HG02938 (cell line): Measurements from ENCODE around the gene MIGA2.
"Not testable (repeated sequence)": the region's sequence is repeated elsewhere in the genome, so short reads cannot be mapped to it uniquely, and the experiment has no call there.

Experiments
- ATAC-seq: cut with Tn5 transposase; IDR thresholded peaks from one replicate; pipeline ENCODE4 v1.9.1; 2021; ENCODE audit warnings: mild to moderate bottlenecking, moderate library complexity; ENCODE audit not compliant: unreplicated experiment

MIGA2 gene

DNA sequence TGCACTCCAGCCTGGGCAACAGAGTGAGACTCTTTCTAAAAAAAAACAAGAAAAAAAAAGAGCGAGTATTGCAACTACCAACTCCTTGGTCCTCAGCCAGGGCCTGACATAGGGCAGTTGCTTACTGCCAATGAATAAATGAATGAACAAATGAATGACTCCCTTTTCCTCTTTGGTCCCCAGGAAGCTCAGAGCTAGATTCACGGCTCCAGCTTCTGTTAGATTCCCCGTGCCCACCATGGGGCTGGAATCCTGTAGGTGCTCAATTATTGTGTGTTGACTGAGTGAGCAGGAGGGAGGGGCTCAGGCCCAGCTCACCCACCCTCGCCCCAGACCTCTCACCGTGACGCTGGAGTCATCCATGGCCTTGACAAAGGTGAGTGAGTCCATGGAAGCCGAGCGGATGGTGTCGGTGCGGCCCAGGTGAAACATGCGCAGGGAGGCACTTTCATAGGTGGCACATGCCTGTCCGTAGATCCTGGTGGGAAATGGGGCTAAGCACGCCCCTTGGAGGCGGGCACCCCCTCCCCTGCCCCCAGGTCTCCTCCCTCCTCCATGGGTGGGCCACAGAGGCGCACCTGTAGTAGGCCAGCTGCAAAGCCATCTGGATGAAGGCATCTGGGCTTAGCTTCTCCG, 61.4 kb downstream of the MIGA2 start:
- no peak for ATAC-seq

DNA sequence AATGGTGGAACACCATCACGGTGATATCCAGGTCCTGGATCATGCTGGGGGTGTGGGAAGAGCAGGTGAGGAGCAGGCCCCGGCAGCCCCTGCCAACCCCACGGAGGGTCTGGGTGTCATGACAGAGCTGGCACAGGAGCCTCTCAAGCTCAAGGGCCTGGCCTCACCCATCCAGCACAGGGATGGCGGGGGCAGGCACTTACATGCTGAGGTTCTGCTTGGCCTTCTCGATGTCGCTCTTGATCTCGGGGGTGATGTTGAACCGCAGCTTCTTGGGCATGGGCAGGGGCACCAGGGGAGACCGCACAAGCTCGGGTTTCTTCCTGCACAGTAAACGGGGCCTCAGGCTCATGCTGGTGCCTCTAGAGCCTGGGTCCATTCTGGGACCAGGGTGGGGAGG, 61.9 kb downstream of the MIGA2 start:
- no peak for ATAC-seq

DNA sequence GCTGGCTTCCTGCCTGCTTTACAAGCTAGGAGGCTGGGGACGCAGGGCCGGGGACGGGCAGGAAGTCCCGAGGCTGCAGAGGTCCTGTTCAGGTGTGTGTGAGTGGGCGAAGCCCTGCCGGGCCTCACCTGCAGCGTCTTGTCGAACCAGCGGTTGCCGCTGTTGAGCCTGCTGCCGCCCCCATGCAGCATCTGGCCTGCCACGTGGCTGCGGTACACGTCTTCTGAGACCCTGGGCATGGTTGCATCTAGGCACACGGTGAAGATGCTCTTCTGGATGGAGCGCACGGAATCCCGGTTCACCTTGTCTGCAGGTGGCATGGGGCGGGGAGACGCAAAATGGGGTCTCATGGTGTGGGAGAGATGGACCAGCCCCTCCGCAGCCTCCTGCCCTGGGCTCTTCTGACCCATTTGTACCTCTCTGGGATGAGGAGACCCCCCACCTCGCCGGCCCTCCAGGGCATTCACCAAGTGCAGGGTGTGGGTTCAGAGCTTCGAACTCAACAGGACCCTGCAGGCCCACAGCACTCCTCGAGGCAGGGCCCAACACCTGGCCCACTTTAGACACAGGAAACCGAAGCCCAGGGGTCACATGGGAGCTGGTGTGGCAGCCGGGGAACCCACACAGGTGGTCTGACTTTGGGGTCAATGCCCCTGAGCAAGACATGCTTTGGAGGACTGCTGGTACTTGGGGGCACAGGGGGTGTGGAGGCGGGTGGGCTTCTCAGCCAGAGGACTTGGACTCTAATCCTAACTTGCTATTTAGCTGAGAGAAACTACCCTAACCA, 64.2 kb downstream of the MIGA2 start:
- no peak for ATAC-seq

DNA sequence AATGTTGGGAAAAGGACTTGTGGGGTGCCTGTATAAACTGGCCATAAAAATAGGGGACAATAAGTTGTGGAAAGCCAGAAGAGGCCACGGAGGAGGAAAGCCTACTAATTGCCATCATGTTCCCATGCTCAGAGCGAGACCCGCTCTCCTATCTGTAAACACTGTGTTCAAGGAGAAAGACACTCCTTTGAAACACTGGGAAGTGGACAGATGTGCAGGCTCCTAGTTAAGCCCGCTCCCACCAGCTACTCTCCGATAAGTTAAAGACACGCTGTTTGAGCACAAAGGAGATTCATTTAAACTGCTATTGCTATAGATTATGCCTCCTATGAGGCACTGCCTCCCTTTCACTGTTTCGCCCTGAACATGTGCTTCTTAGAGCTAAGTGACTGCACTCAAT, 64.9 kb downstream of the MIGA2 start:
- ATAC-seq: no peak

DNA sequence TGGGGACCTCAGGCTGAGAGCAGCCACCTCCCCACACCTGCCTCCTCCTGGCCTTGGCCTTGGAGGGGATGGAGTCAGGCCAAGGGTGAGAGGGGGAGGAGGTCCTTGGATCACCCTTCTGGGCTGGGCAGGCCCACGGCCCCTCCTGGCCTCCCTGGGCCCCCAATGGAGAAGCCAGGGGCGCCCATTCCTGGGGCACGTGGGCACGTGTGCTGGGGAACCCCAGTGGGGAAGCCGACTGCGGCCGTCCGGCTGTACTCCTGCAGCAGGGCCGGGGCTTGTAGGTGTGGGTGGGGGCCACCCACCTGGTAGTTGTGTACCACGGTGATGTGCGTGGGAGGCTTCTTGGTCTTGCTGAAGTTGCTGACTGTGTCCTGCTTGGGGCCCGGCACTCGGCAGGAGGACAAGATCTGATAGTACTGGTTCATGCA, 65.7 kb downstream of the MIGA2 start:
- ATAC-seq: no peak

DNA sequence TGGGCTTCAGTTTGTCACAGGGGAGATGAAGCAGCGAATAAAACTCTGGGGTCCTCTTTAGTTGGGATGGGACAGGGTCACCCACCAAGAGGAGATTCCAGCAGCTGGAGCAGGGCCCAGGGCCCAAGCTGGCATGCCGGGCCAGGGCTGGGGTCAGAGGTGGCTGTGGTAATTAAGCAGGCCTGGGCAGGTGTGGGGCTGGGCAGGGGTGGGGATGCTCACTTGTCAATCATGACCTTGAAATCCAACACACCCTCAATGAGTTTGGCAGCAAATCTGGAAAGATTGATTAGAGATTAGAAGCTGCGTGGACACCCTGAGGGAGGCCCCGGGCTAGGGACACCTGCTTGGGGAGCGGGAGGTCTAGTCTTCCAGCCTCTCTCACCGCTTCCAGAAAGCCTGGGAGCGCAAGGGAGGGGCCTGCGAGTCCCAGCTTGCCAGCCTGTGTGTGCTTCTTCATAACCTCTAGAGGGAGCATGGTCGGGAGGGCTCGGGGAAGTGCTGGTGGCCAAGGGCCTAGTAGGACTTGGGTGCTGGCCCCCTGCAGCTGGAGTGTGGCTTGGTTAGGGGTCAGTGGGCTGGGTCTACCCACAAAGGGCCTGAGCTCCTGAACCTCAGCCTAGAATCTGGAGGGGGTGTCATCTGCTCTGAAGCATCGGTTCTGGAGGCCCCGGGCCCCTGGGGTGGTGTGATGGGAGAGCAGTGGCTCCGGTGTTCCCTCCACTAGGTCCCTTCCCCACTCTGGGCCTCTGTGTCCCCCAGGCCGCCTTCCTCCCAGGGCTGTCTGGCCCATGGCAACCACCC, 66.6 kb downstream of the MIGA2 start:
- ATAC-seq: no peak

DNA sequence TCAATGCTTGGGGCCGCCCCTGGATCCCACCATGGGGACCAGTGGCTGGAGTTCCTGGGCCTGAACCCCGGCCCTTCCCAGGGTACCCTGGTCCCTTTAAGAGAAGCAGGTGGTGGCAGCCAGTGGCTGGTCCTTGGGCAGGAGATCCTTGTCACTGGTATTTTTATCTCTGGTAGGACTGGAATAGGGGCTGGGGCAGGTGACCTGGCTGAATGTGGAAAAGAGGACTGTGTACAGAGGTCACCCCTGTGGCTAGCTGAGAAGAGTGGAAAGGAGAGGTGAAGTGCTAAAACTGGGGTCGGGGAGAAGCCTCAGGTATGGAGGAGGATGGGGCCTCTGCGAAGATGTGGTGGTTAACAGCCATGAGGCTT, 67.2 kb downstream of the MIGA2 start:
- no peak for ATAC-seq

DNA sequence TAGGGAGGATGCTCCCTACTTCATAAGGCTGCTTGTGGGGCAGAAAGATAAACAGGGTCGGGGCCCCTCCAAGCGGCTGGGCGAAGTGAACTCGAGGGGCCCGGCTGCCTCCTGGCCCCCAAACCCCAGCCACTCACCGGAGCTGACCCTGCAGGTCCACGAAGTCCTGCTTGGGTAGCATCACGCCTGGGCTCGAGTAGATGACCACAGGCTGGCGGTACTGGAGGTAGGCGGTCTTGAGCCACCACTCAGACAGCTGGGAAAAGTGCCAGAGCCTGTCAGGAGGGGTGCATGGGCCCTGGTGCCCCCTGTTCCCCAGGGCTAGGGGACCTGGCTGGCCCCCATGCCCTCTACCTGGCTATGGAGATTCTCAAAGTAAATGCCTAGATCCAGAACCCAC, 67.6 kb downstream of the MIGA2 start:
- ATAC-seq: no peak

DNA sequence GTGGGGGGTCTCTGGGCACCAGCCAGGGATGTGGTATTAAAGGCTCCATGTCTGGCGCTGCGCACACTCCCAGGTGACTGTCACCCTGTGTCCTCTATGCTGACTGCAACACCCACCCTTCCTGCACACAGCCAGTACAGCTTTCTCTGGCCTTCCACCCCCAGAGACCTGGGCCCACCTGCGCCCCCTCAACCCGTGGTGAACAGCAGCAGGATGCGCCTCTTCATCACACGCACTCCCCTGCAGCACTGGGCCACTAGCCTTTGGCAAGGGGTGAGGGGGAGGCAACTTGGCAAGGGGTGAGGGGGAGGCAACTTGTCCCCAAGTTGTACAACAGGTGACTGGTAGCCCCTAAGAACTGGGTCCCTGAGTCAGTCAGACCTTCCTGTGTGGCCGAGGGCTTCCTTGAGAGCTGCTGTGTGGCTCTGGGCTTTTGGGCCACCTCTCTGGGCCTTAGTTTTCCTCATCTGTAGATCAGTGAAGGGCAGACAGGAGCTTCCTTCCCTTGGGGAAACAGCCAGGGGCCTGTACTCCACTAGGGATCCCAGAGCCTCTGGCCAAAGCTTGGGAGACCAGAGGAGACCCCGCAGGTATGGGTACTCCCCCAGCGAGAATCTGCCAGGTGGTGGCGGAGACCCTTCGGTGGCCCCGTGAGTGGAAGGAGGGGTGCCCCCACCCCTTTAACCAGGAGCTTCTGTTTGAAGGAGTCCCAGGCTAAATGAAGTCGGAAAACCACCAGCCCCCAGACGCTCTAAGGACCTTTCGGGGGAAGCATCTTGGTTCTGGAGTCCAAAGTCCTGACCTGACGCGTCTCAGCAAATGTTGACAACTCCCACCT, 69.7 kb downstream of the MIGA2 start:
- no peak for ATAC-seq

DNA sequence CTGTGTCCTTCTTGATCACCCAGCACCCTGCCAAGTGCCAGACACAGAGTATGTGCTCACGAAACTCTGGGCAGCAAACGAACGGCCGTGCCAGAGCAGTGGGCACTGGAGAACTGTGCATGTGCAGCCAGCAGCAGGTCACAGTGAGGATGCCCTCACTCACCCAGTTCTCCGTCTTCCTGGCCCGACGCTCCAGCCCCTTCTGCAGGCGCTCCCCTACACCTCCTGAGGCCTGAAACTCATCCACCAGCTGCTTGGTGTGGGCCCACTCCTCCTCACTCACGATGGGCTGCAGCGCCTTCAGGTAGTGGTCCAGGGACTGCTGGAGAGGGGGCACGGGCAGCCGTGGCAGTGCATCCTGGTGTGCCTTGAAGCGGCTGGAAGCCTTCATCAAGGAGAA, 71.2 kb downstream of the MIGA2 start:
- no peak for ATAC-seq

DNA sequence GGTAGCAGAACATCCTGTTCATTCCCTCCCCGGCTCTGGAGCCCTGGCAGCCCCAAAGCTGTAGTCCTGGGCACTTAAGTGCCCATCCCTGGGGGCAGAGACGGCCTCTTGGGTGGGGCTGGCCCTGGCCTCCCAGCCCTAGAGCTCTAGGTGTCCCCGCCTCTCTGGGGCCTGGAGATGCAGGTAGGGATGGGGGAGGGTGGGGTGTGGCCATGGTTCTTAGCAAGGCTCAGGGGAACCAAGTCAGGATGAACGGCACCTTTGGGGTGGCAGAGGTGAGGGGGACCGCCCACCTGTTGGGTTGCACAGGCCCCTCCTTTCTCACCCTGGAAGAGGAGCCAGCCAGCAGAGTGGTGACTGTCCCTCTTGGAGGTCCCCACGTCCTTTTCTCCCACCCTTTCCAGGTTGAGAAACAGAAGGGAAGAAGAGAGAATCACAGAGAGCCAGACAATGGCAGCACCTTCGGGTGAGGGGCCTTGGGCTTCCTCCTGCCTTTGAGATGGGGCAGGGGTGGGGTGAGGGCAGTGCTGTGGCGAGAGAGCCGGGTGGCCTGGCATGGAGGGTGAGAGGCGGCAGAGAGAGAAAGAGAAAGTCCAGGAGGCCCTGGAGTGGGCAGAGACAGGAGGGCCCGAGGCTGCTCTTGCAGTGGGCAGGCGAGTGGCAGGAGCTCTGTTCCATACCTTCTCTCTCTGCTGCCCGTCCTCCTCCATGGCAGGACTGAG, 71.8 kb downstream of the MIGA2 start:
- no peak for ATAC-seq

DNA sequence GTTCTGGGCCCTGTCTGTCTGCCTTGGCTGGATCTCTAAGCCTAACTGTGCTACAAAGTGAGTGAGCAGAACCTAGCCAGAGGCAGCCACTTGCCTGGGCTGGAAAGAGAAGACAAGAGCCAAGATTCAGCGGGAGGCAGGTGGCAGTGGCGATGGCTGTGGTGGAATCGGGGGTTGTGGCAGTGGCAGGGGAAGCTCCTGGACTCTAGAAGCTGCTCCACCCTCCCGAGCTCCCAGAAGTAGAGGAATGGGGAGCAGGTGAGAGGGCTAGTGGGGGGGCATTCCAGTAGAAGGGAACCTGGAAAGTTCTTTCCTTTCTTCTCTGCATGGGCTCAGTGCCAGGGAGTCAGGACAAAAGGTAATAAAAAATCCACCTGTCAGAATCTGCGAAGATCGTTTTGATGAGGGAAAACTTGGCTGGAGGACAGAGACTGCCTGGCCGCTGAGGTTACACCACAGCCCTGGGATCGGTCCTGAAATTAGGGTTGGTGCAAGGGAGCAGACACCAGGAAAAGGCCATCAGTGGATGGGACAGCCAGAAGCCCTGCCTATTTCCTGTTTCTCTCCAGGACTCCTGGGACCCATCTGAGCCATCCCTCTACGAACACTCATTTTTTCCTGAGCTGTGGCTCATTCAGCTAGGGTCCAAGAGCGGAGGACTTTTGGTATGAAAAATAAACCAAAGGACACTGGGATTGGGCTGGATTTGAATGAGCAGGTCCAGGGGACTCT, 72.5 kb downstream of the MIGA2 start:
- ATAC-seq: no peak

DNA sequence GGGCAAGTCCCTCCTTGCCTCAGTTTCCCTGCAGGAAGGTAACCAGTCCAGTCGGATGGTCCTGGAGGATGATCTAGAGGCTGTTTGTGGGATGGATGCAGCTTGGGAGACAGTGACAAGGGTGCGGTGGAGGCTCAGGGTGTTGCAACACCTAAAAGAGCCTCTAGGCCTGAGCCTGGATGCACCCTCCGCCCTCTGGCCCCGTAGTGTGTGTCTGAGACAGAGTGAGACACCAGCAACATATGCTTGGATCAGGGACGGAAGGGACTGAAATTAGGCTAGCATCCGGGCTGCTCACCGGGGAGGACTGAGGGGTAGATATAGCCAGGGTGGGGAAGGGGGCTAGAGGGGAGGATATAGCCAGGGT, 73.1 kb downstream of the MIGA2 start:
- ATAC-seq: no peak

DNA sequence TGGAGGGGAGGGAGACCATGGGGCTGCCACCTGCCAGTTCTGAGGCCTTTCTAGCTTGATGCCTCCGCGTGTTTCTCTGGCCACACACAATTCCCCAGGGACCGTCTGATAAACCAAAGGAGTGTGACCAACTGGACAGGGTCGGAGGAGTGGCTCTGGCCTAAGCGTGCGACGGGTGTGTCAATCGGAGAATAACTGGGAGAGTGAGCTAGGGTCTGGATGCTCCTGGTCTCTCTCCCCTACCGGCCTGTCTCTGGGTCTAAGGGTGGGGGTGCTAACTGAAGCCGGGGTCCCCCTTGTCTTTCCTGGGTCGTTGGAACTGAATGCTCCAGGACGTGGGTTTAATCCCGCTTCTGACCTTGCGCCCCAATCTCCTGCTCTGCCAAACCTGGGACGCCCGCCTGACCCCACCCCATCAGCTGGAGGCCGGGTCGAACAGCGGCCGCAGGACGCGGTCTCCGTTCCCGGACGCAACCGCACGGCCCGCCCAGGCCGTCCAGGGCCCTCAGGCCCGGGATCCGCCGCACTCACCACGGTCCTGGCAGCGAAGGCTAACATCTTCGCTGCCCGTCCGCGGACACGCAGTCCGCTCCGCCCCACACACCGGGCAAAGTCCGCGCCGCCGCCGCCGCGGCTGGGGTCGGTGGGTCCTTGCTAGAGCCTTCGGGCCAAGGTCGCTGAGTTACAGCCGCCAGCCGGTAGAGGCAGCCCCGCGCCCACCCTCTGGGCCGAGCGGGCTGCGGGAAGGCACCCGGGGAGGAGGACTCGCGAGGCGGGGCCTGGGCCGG, 73.7 kb downstream of the MIGA2 start:
- ATAC-seq: peak; percentile 21

DNA sequence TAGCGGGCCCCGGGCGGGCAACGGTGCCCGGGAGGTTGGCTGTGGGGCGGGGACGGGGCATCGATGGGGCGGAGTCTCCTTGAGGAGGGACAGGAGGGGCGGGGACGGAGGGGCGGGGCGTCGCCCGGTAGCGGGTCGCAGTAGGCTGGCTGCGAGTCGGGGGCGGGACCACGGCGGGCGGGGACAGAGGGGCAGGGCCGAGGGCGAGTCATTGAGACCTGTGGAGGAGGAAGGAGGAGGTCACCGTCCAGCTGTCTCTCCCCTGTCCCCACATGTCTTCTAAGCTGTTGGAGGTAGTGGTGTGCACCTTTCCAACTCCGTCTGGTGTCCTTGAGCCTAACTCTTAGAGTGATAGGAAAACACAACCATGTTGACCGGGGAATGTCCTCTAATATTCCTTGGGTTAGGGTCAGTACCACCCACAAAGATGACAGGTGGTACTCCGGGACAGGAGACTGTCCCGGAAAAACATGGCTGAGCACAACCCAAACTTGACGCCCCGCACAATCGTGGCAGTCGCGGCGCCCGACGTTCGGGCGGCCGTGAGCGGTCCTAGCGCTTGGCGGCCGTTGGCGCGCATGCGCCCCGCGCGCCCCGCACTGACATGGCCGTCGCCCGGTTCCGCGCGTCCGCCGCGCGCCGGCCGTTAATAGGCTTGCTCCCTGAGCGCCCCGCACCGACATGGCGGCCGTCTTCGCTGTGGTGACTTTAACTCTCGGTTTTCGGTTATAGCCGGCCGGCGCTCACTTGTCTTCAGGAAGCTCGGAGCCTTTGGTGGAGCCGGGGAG, 74.5 kb downstream of the MIGA2 start, which contains the start of the genes CRAT and PTPA:
Gene CRAT (minus strand): TSS at position 54 of the 788 bp plus-strand sequence. CDS start 284 bp downstream, outside the sequence.
Gene PTPA (plus strand): TSS at position 676 of the 788 bp plus-strand sequence. CDS start 186 bp downstream, outside the sequence.
- ATAC-seq: peak; percentile 70

DNA sequence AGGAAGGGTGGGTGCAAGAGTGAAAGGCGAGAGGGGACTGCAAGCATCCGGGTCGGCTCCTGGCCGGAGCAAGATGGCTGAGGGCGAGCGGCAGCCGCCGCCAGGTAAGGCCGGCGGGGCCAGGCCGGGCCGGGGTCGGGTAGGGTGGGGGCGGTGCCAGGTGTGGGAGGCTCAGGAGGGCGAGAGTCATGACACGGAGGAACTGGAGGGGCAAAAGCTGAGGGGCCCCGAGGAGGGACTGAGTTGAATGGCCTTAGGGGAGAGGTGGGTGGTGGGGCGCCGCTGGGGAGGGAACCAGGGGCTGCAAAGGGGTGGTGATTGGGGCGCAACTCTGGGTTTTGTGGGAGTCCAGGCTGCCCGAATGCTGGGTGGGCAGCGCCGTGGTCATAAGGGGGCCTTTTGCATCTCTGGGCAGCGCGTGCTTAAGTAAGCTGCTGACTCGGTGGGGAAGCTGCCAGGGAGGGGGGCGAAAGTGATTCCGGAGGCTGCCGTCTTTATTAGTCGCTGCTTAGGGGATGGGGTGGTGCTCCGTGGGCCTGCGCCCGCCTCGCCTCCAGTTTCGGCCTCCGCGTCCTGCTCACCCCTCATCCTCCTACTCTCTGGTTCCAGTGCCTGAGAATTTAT, 75.2 kb downstream of the MIGA2 start:
- ATAC-seq: peak; percentile 11

DNA sequence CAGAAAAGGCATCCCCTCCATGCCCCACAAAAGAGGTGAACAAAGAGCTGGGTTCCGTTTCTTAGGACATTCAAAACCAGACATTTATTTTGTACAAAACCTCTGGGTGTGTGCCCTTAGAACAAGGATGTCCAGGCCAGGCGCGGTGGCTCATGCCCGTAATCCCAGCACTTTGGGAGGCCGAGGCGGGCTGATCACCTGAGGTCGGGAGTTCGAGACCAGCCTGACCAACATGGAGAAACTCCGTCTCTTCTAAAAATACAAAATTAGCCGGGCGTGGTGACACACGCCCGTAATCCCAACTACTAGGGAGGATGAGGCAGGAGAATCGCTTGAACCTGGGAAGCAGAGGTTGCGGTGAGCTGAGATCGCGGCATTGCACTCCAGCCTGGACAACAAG, 76.1 kb downstream of the MIGA2 start:
- not testable (repeated sequence) for ATAC-seq
